Measurements from ENCODE around the gene ESPN.

Gene ESPN

DNA sequence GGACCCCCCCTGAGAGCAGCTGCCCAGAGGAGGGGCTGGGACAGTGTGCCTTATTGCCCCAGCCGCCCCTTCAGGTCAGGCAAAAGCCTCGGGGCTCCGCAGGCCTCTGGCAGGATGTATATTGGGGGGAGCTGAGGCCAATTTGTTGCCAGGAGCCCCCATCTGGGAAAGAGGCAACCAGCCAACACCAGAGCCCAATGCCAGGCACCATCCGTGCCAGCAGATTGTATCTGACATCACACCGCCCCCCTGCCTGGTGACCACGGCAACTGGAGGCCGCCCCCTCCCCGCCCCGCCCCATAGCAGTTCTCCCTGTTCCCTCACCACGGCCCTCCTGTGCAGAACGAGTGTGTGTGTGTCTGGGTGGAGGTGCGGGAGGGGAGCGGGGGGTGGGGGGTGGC, 70.5 kb downstream of the ESPN start:
- H3K79me2 ChIP-seq (ENCODE audit: insufficient read depth, low read length): 0 out of 2 replicates have a peak, but pooled peaks cover 4% of the 10 kb centered on the region
- H3K4me2 ChIP-seq (ENCODE audit: low read depth, low read length, poor library complexity, severe bottlenecking): no peak overlapping the region
- no peak overlapping the region for H3K4me3 ChIP-seq (ENCODE audit: low read length, poor library complexity, severe bottlenecking)
- H3F3A ChIP-seq (ENCODE audit: low read depth): peaks cover 5% of the 10 kb centered on the region; the same call in 1 of the 2 replicates
- H3K36me3 ChIP-seq (ENCODE audit: insufficient read depth, low read length): no peaks in the 10 kb centered on the region
- H3K27me3 ChIP-seq (ENCODE audit: insufficient read depth, low read length, poor library complexity, severe bottlenecking): no peaks in the 10 kb centered on the region
- H3K9ac ChIP-seq (ENCODE audit: low read depth, low read length, poor library complexity, severe bottlenecking): no peak overlapping the region
- no peak overlapping the region for H2AFZ ChIP-seq (ENCODE audit: low read length)
- H3K9me2 ChIP-seq (replicated peaks; ENCODE audit: low read depth, low read length): no peaks in the 10 kb centered on the region
- no peaks in the 10 kb centered on the region for H3K9me3 ChIP-seq (ENCODE audit: insufficient read depth, low read depth, low read length)
- H4K20me1 ChIP-seq (ENCODE audit: insufficient read depth, low read length, poor library complexity, severe bottlenecking): no peaks in the 10 kb centered on the region
- TF ChIP-seq EZH2phosphoT487 (IDR thresholded peaks at IDR 0.05; ENCODE audit: borderline replicate concordance): no peak
- TF ChIP-seq, protein P1, sequence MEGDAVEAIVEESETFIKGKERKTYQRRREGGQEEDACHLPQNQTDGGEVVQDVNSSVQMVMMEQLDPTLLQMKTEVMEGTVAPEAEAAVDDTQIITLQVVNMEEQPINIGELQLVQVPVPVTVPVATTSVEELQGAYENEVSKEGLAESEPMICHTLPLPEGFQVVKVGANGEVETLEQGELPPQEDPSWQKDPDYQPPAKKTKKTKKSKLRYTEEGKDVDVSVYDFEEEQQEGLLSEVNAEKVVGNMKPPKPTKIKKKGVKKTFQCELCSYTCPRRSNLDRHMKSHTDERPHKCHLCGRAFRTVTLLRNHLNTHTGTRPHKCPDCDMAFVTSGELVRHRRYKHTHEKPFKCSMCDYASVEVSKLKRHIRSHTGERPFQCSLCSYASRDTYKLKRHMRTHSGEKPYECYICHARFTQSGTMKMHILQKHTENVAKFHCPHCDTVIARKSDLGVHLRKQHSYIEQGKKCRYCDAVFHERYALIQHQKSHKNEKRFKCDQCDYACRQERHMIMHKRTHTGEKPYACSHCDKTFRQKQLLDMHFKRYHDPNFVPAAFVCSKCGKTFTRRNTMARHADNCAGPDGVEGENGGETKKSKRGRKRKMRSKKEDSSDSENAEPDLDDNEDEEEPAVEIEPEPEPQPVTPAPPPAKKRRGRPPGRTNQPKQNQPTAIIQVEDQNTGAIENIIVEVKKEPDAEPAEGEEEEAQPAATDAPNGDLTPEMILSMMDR (conservative IDR thresholded peaks at IDR 0.05; ENCODE audit: low read length): no peak
- peaks cover 36% of the 10 kb centered on the region for H3K4me1 ChIP-seq (ENCODE audit: insufficient read depth, low read length, poor library complexity, severe bottlenecking)

DNA sequence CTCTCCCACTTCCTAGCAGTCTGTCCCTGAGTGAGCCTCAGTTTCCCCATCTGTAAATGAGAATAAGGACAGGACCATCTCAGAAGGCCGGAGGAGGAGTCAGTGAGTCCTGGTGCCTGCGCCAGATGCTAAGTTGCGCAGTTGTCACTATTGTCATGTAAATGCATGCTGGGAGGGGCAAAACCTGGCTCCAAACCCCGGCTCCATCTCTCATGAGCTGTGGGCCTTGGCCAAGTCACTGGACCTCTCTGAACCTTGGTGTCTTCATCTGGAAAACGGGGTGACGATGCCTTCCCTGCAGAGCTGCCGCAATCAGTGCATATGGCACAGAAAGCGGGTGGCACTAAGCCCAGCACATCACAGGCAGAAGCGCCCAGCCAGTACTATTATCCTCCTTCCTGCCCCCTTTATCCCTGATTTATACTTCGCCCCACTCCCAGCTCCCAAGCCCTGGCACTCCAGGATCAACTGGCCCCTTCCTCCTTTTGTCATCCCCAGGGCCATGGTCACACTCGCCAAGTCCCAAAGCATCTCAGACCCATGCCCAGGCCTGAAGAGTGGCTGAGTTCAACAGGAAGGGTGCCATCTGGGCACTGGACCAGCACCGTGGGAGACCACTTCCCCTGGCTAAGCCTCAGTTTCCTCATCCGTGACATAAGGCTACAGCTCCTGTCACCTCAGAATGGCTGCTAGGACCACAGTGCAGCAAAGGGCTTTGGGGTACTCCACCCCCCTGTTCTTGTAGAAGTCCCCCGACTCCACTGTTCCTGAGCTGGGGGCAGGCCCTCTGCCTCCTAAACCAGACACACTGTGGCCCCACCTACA, 71.2 kb downstream of the ESPN start:
- Histone ChIP-seq H3K9me2 (replicated peaks; ENCODE audit: low read depth, low read length) (no peaks in the 10 kb centered on the region), H3K79me2 (ENCODE audit: insufficient read depth, low read length) (0 out of 2 replicates have a peak, but pooled peaks cover 4% of the 10 kb centered on the region), H3K4me1 (ENCODE audit: insufficient read depth, low read length, poor library complexity, severe bottlenecking) (peaks cover 33% of the 10 kb centered on the region), H4K20me1 (ENCODE audit: insufficient read depth, low read length, poor library complexity, severe bottlenecking) (no peaks in the 10 kb centered on the region), H3F3A (ENCODE audit: low read depth) (peaks cover 5% of the 10 kb centered on the region; the same call in 1 of the 2 replicates), H3K9ac (ENCODE audit: low read depth, low read length, poor library complexity, severe bottlenecking) (no peak overlapping the region), H3K36me3 (ENCODE audit: insufficient read depth, low read length) (no peaks in the 10 kb centered on the region), H3K4me2 (ENCODE audit: low read depth, low read length, poor library complexity, severe bottlenecking) (peak overlapping the region; percentile 72), H3K4me3 (ENCODE audit: low read length, poor library complexity, severe bottlenecking) (no peak overlapping the region), H3K27me3 (ENCODE audit: insufficient read depth, low read length, poor library complexity, severe bottlenecking) (no peaks in the 10 kb centered on the region), H2AFZ (ENCODE audit: low read length) (no peak overlapping the region), H3K9me3 (ENCODE audit: insufficient read depth, low read depth, low read length) (no peaks in the 10 kb centered on the region)
- TF ChIP-seq EZH2phosphoT487 (IDR thresholded peaks at IDR 0.05; ENCODE audit: borderline replicate concordance): no peak
- TF ChIP-seq, protein P1 (conservative IDR thresholded peaks at IDR 0.05; ENCODE audit: low read length): no peak

DNA sequence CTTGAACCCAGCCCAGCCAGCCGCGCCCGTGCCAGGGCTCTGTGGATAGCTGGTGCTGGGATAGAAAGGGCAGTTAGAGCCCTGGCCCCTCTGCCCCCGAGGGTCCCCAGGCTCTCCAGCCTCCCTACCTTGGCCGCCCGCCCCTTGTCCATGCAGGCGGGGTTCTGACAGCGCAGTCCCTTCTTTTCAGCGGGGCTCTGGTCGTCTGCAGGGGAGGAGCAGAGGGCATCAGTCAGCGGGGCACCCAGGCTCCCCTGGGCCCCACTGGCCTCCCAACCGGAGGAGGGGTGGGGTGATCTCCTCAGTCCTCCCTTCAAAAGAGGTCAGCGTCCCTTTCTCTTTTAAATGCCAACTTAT, 71.8 kb downstream of the ESPN start:
- H3K4me3 ChIP-seq (ENCODE audit: low read length, poor library complexity, severe bottlenecking): peak overlapping the region; percentile 64
- H3K9ac ChIP-seq (ENCODE audit: low read depth, low read length, poor library complexity, severe bottlenecking): peak overlapping the region; percentile 47

More for the DNA sequence above, 71.8 kb downstream of the ESPN start:
- Histone ChIP-seq H3K4me2 (ENCODE audit: low read depth, low read length, poor library complexity, severe bottlenecking) (peak overlapping the region; percentile 72), H4K20me1 (ENCODE audit: insufficient read depth, low read length, poor library complexity, severe bottlenecking) (no peaks in the 10 kb centered on the region), H2AFZ (ENCODE audit: low read length) (no peak overlapping the region), H3F3A (ENCODE audit: low read depth) (peaks cover 3% of the 10 kb centered on the region; the same call in 1 of the 2 replicates), H3K27me3 (ENCODE audit: insufficient read depth, low read length, poor library complexity, severe bottlenecking) (no peaks in the 10 kb centered on the region), H3K4me1 (ENCODE audit: insufficient read depth, low read length, poor library complexity, severe bottlenecking) (peaks cover 30% of the 10 kb centered on the region), H3K9me3 (ENCODE audit: insufficient read depth, low read depth, low read length) (no peaks in the 10 kb centered on the region), H3K79me2 (ENCODE audit: insufficient read depth, low read length) (0 out of 2 replicates have a peak, but pooled peaks cover under 1% of the 10 kb centered on the region), H3K36me3 (ENCODE audit: insufficient read depth, low read length) (no peaks in the 10 kb centered on the region), H3K9me2 (replicated peaks; ENCODE audit: low read depth, low read length) (no peaks in the 10 kb centered on the region)
- no peak for TF ChIP-seq EZH2phosphoT487 (IDR thresholded peaks at IDR 0.05; ENCODE audit: borderline replicate concordance)
- TF ChIP-seq, protein P1 (conservative IDR thresholded peaks at IDR 0.05; ENCODE audit: low read length): no peak

All from Loucy (cell line).